AG04450 (cell line): ENCODE data around the gene ALDH1A3. TPM values are rescaled to one million over a fixed set of nuclear protein-coding genes. Genes with fewer than 3 reads are reported as not detected.

Experiments used
- CTCF ChIA-PET: fragments of 300-600, 350-600 bp; formaldehyde crosslinking; extraction: SDS; loops from one replicate; lab custom pipeline; 2022; ENCODE audit warnings: antibody characterized with exemption, inconsistent platforms; lab: Charles Lee
- POLR2A ChIA-PET: fragments of 350-600 bp; formaldehyde crosslinking; extraction: SDS; loops from one replicate; lab custom pipeline; 2021; ENCODE audit warnings: antibody characterized with exemption, inconsistent platforms; lab: Yijun Ruan, JAX
- DNase-seq: peaks from one replicate; pipeline ENCODE4 v3.0.0-alpha.2; 2011; ENCODE audit warnings: low read depth, low spot score
- H3K27ac ChIP-seq: one replicate; pipeline ENCODE4 v1.5.1; 2012; ENCODE audit warnings: low read depth, low read length, control low read depth
- H3K27me3 ChIP-seq: one replicate; pipeline ENCODE4 v1.6.0; 2012; ENCODE audit warnings: low read length; ENCODE audit not compliant: control insufficient read depth, insufficient read depth
- H3K4me3 ChIP-seq: 2 replicates; pipeline ENCODE4 v1.5.1; 2011; ENCODE audit warnings: mild to moderate bottlenecking, low read depth, low read length, control low read depth
- H3K9me3 ChIP-seq: 2 replicates; pipeline ENCODE4 v1.5.1; 2012; ENCODE audit warnings: low read length; ENCODE audit not compliant: control insufficient read depth, insufficient read depth
- polyA minus RNA-seq: library from RNA; depleted of rRNA, polyadenylated mRNA; stranded (reverse); fragments of >200 nt; gene quantifications from 2 replicates; pipeline ENCODE4 v1.2.3, GENCODE V29; 2011; rRNA and poly(A)+ RNA removed
- polyA plus RNA-seq: library from polyadenylated mRNA; depleted of rRNA; stranded (reverse); fragments of >200 nt; gene quantifications from 2 replicates; pipeline ENCODE4 v1.2.3, GENCODE V29; 2011; rRNA removed
- TF ChIP-seq, protein P1 (sequence below): IDR thresholded peaks from 2 replicates; pipeline ENCODE4 v1.5.1; 2011; ENCODE audit warnings: low read depth, low read length, control low read depth, inconsistent platforms

ALDH1A3 gene
- polyA plus RNA-seq: 19.5 and 20.6 TPM in 2 replicates
- 10.3 and 14.5 TPM in 2 replicates for polyA minus RNA-seq

DNA sequence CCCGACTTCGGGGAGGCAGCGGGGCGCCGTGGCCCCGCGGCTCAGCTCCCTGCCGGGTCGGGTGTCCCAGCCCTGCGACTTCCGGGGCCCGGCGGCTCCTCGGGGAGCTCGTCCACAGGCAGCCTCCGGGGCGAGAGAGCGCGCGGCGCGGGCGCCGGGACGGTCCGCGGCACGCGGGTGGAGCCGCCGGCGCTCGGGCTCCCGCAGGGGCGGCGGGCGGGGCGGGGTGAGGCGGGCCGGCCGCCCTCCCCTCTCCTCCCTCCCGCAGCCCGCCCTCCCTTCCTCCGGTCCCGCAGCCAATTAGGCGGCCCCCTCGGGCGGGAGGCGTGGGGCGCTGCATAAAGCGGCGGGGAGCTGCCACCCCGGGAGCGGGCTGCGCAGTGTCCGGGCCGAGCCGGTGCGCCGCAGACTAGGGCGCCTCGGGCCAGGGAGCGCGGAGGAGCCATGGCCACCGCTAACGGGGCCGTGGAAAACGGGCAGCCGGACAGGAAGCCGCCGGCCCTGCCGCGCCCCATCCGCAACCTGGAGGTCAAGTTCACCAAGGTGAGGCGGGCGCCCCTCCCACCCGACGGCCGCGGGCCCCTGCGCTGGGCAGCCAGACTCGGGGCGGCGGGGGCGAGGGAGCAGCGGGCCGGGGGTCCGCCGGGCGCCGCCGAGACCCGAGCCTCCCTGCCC is at the start of gene ALDH1A3:
Gene ALDH1A3 (plus strand): TSS at position 368 of the 675 bp plus-strand sequence. CDS start 77 bp downstream, at position 445.
- Histone ChIP-seq H3K27ac (no peak within 1 kb of the TSS), H3K4me3 (peak within 1 kb of the TSS; percentile 58), H3K9me3 (peaks cover 9% of the 10 kb centered on the region; the same call in 1 of the 2 replicates), H3K27me3 (peaks cover 30% of the 10 kb centered on the region)
- DNase-seq: peak; percentile 16
- ChIA-PET POLR2A (interaction anchor here (0.9 kb wide), 1 partner anchor 158 kb away, joined by 3 read pairs; no protein-coding TSS in a partner anchor), CTCF (interaction anchor here (6.2 kb wide), 1 partner anchor 128 kb away, joined by 45 read pairs; no protein-coding TSS in a partner anchor)
- TF ChIP-seq, protein P1, sequence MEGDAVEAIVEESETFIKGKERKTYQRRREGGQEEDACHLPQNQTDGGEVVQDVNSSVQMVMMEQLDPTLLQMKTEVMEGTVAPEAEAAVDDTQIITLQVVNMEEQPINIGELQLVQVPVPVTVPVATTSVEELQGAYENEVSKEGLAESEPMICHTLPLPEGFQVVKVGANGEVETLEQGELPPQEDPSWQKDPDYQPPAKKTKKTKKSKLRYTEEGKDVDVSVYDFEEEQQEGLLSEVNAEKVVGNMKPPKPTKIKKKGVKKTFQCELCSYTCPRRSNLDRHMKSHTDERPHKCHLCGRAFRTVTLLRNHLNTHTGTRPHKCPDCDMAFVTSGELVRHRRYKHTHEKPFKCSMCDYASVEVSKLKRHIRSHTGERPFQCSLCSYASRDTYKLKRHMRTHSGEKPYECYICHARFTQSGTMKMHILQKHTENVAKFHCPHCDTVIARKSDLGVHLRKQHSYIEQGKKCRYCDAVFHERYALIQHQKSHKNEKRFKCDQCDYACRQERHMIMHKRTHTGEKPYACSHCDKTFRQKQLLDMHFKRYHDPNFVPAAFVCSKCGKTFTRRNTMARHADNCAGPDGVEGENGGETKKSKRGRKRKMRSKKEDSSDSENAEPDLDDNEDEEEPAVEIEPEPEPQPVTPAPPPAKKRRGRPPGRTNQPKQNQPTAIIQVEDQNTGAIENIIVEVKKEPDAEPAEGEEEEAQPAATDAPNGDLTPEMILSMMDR: no peak

GRCh38 chr15:100831467-100831866 is 48.2 kb upstream of the ALDH1A3 start:
- peaks cover 2% of the 10 kb centered on the region for H3K9me3 ChIP-seq
- TF ChIP-seq, protein P1: no peak
- CTCF ChIA-PET: interaction anchor here (1.1 kb wide), 1 partner anchor 42 kb away, joined by 3 read pairs; no protein-coding TSS in a partner anchor
- H3K27ac ChIP-seq: no peak overlapping the region
- no peak for DNase-seq
- H3K4me3 ChIP-seq: no peak overlapping the region
- no peaks in the 10 kb centered on the region for H3K27me3 ChIP-seq
- POLR2A ChIA-PET: no interaction called here

- POLR2A ChIA-PET: no interaction called here
- TF ChIP-seq, protein P1: no peak
- no peaks in the 10 kb centered on the region for H3K27me3 ChIP-seq
- CTCF ChIA-PET: interaction anchor here (1.1 kb wide), 1 partner anchor 41 kb away, joined by 3 read pairs; no protein-coding TSS in a partner anchor
- H3K9me3 ChIP-seq: peaks cover 2% of the 10 kb centered on the region
- H3K27ac ChIP-seq: no peak overlapping the region
- no peak overlapping the region for H3K4me3 ChIP-seq
- no peak for DNase-seq
These were observed 47.3 kb upstream of the ALDH1A3 start for GRCh38 chr15:100832149-100832942.

- Histone ChIP-seq H3K27ac (no peak overlapping the region), H3K27me3 (no peaks in the 10 kb centered on the region), H3K9me3 (no peaks in the 10 kb centered on the region; the same call in 1 of the 2 replicates), H3K4me3 (no peak overlapping the region)
- TF ChIP-seq, protein P1: no peak
- CTCF ChIA-PET: no interaction called here
- DNase-seq: no peak
- POLR2A ChIA-PET: no interaction called here
These were observed 45.9 kb upstream of the ALDH1A3 start for GRCh38 chr15:100833417-100834389.
